HG03558 (cell line): ENCODE data around the gene NDUFA1.
A peak's percentile ranks its signal among the peaks of the same experiment; 100 is the strongest.
"Not testable (repeated sequence)": the region's sequence is repeated elsewhere in the genome, so short reads cannot be mapped to it uniquely, and the experiment has no call there.

Experiments used
- ATAC-seq: cut with Tn5 transposase; IDR thresholded peaks from one replicate; pipeline ENCODE4 v1.9.1; 2021; ENCODE audit warnings: moderate number of reproducible peaks; ENCODE audit not compliant: unreplicated experiment; ENCODE audit errors: extremely low read depth

The NDUFA1 gene

DNA sequence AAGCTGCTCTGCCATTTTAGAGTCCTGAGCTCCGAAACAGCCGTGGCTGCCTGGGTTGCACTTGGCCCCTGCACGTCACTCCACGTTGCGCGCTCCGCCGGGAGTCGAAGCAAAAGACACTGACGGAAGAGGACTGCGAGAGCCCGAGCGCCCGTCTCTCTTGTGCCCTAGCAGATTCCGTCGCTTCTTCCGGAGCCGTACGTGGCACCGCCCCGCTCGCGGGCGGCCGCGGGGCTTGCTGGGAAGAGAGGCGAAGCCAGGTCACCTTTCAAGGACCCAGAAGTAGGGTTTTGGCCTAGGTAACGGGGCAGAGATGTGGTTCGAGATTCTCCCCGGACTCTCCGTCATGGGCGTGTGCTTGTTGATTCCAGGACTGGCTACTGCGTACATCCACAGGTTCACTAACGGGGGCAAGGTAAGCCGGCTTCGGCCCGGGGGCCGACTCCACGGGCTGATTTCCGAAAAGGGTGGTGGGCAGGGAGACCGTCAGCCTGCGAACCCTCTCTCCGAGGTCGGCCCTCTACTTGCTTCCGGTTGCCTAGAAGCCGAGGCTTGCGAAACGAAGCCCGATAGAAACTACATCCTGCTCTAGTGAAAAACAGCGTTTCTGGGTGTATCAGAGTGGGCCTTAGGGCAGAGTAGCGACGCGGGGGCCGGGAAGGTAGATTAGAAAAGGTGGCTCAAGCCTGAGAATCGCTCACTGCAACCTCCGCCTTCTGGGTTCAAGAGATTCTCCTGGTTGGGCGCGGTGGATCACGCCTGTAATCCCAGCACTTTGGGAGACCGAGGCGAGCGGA, at the start of gene NDUFA1, which contains the start of gene RNF113A:
Gene NDUFA1 (plus strand): TSS at position 234 of the 797 bp plus-strand sequence. CDS start 80 bp downstream, at position 314.
Gene RNF113A (minus strand): TSS at position 135 of the 797 bp plus-strand sequence. CDS start 120 bp downstream, at position 15.
- ATAC-seq, result peak; percentile 83

DNA sequence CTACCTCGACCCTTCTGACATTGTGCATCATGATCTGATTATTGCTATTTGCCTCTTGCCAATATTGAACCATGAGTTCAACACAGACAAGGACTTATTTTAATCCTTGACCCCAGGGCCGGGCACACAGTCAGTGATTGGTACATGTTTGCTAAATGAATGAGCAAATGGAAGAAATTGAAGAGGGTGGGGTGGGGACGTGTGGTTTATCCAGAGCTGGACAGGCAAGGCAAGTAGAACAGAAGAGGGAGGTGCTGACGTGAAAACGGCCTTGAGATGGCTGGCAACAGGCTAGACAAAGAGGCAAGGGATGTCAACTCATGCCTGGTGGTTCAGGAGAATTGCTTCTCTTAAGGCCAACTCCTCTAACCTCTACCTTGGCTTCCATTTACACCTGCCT, 47.4 kb upstream of the NDUFA1 start:
- not testable (repeated sequence) for ATAC-seq

DNA sequence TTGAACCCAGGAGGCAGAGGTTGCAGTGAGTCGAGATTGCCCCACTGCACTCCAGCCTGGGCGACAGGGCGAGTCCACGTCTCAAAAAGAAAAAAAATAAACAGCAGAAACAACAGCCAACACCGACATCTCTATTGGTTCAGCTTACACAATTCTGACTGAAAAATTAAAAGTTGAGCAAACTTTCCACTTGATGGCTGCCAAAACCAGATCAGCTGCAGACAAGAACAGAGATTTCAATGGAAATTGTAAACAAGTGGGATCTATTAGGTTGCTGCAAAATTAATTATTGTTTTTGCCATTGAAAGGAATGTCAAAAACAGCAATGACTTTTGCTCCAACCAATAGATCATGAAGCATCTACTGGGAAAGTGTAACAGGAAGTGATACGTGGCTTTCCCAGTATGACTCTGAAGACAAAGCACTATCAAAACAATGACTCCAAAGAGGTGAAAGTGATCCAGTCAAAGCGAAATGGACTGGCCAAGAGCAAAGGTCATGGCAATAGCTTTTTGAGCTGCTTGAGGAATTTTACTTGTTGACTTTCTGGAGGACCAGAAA, 45.2 kb upstream of the NDUFA1 start:
- no peak for ATAC-seq

DNA sequence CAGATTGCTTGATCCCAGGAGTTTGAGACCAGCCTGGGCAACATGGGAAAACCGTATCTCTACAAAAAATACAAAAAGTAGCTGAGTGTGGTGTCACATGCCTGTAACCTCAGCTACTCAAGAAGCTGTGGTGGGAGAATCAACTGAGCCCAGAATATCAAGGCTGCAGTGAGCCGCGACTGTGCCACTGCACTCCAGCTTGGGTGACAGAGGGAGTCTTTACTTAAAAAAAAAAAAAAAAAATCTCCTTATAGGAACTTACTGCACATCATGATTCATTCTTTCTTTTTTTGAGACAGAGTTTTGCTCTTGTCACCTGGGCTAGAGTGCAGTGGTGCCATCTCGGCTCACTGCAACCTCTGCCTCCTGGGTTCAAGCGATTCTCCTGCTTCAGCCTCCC, 43.2 kb upstream of the NDUFA1 start:
- no peak for ATAC-seq

DNA sequence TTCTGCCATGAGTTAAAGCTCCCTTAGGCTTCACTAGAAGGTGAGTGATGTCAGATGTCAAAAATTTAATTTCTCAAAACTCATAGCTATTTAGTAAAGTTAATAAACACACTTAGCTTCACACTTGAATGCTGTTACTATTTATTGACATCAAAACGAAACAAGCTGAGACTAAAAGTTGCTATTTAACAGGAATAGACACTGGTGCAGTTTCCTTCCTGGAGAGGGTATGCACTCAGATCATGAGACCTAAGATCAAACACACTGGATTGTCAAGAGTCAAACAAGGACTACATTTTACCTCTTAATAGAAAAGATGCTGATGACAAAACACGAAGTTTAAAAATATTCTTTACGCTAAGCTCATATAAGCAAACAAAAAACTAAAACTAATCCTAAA, 37.7 kb upstream of the NDUFA1 start:
- no peak for ATAC-seq

DNA sequence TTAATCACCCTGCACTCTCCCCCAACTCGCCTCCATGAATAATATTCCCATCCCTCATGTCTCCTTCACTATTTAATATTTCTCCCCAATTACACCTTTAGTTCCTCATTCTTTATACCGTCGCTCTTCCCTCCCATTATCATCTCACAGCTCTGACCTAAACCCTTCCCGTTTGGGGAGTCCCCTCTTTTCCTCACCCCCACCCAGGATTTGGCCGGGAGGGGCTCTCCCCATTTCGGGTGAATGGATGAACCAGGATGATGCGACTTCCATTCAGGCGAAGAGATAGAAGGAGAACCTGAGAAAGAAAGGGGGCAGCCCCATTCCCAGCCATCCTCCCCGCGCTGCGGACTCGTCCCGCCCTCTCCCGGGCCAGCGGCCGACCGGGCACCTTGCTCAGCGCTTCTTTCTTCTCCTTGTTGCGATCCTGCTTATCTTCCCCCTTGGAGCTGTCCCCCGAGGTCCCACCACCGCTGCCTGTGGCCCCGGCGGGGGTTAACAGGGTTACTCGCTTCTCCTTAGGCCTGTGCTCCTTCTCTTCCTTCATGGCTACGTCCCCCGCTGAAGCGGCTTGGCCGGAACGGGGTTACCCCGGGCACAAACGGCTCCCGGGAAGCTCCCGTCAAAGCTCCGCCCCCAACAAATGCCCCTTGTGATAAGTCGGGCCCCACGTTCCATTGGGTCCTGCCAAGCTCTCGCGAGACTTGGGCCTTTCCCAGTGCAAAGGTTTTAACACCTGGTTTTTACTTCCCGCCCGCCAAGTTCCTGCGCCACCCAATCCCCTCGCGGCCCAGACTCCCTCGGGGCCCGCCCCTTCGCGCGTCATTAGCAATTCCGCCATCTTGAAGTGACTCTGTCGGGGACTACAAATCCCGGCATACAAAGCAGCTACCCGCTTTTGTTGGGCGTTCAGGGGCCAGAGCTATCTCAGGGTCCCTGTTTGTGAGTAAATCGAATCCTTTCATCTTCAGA, 19.0 kb upstream of the NDUFA1 start, which contains the start of gene UPF3B:
Gene UPF3B (minus strand): TSS at position 582 of the 972 bp plus-strand sequence. CDS start 35 bp downstream, at position 547.
- ATAC-seq, result peak; percentile 84

DNA sequence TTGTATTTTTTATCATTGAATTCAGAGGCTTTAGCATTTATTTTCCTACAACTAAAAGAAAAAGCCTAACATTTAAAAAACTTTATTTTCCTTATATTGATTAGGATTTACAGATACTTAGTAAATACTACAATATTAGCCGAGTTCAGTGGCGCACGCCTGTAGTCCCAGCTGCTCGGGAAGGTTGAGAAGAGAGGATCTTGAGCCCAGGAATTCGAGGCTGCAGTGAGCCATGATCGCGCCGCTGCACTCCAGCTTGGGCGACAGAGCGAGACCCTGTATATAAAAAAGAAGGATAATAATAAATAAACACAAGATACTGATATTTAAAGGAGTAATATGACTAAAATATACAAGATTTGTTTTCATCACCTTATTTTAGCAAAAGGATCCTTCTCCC, 18.2 kb upstream of the NDUFA1 start:
- ATAC-seq, result no peak

DNA sequence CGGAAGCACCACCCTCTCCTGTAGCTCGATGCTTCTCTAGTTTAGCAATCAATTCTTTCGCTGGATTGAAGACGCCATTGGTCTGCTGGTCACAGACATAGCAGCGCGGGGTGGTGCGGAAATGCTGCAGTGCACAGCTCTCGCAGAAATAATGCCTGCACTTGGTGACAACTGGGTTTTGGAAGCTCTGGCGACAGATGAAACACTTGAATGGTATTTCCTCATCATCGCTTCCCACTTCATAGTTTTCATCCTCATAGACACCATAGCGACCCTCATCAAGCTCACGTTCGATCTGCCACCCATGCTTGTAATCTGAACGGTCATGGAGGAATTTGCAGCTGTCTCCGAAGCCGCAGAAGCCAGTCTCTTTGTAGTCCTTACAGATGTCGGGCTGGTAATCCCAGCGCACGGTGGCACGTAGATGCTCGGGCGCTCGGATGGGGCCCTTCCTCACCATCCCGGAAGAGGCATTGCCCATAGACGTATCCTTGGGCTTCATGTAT, 953 bp upstream of the NDUFA1 start:
- ATAC-seq, result no peak

DNA sequence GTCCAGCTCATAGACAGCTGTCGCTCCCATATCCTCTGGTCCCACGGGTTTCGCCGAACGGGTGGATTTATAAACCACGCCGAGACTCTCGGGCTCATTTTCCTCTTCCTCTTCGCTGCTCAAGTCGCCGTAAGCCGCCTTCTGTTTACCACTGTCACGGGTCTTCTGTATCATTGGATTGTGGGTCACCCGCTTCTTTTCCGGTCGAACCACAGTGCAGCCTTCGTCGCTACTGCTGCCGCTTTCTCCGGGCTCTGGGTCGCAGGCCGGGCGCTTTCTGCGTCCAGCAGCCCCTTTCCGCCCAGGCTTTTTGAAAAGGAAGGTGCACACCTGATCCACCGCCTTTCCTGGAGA, 410 bp upstream of the NDUFA1 start:
- peak; percentile 11 for ATAC-seq

DNA sequence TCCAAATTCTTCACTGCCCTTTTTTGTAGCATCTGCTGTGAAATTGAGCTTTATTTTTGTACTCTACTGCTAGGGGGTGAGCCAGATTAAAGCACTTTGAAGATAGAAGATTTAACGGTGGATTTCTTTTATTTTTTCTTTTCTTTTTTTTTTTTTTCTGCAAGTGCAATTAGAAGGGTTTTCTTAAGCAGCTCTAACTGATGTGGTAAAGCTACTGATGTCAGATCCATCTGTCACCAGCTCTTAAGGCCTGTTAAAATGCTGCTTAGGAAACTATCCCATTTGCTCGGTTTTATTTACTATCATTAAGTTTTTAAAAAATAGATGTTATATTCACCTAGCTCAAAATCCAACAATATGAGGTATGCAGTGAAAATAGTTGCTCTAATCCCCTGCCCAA, 7.1 kb downstream of the NDUFA1 start:
- no peak for ATAC-seq

DNA sequence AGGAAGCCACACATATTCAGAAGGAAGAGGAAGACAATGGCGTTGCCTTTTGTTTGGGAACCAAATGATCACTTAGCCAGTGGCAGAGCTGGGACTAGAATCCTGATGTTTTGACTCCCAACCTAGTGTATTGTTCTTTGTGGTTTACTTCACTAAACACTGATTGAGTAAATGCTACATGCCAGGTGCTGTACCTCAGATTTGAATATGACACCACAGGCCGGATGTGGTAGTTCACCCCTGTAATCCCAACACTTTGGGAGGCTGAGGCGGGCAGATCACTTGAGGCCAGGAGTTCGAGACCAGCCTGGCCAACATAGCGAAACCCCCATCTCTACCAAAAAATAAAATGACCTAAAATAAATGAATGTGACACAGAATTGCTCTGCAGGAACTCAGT, 8.4 kb downstream of the NDUFA1 start:
- no peak for ATAC-seq

DNA sequence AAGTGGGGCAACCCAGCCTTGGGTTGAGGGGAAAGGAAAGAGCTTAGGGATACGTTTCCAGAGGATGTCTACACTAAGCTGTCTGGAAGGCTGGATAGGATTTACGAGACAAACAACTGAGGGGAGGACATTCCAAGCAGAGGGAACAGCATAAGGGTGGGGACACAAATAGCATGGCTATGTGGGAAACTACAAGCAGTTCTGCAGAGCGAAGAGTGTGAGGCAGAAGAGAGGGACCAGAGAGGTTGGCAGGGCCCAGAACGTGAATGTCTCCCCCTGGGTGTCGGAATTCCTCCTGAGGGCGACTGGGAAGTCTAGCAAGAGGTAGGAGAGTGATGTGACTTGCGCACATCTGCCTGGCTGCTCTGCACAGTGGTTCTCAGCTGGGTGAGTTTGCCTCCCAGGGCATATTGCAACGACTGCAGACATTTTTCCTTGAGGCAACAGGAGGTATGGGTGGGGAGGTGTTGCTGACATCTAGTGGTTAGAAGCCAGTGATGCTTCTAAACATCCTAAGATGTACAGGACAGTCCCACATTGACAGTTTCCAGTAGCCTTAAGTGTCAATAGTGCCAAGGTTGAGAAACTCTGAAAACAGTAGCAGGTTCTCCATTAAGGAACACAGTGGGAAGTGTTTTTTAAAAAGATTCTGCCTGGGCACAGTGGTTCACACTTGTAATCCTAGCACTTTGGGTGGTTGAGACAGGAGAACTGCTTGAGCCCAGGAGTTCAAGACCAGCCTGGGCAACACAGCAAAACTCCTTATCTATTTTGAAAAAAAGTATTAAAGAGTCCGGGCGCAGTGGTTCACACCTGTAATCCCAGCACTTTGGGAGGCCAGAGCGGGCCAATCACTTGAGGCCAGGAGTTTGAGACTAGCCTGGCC, 9.2 kb downstream of the NDUFA1 start:
- peak; percentile 73 for ATAC-seq

DNA sequence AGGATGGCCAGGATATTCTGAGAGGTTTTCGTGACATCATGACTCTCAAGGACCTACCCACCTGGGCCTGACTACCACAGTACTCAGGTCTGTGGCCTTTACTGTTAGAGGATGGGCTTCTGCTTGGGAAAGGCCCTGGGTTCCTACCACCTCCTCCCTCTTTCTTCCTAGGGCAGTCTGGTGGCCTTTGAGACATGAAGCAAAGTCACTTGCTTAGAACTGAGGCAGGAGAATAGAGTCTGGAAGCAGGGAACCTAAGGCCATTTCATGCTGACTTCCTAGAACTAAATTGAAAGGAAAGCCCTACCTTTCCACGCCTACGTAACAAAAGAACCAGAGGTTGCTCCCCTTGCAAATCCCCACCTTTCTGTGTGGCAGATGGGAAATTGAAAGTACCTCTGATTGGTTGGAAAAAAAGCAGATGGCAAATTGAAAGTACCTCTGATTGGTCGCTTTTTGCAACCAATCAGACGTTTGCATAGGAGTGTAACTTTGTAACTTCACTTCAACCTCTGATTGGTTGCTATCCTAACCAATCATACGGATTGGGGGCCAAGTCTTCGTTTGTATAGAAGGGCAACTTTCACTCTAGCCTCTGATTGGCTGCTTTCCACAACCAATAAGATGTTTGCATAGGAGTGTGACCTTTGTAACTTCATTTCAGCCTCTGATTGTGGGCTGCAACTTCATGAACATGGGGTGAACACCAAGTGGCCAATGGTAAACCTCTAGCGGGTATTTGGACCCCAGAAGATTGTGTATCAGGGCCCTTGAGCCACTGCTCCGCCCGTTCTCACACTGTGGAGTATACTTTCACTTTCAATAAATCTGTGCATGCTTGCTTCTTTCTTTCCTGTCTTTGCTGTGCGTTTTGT, 14.2 kb downstream of the NDUFA1 start:
- no peak for ATAC-seq

DNA sequence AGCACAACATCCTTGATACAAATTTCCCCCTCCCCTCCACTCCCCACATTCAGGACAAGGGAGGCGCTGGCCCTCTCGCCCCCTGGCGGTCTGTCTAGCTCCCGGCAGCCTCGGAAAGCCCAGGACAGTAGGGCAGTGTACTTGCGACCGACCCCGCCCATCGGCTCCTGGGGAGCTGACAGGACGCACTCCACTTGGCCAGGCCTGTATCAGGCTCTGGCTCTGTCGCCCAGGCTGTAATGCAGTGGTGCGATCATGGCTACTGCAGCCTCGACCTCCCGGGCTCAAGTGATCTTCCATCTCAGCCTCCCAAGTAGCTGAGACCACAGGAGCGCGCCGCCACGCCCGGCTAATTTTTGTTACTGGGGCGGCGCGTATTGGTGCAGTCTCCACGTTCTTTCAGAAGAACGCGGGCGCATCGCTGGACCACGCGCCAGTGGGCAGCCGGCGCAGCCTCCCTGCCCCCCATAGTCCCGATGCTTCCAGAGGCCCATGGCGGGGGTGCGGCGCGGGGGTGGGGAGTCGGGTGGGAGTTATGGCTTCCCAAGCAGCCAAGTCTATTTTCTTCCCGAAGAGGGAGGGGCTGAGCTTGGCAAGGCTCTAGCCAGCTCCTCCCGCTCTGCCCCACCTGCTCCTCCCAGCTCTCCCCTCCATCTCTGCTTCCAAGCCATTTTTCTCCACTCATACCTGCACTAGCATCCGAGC, 16.2 kb downstream of the NDUFA1 start:
- ATAC-seq, result no peak

DNA sequence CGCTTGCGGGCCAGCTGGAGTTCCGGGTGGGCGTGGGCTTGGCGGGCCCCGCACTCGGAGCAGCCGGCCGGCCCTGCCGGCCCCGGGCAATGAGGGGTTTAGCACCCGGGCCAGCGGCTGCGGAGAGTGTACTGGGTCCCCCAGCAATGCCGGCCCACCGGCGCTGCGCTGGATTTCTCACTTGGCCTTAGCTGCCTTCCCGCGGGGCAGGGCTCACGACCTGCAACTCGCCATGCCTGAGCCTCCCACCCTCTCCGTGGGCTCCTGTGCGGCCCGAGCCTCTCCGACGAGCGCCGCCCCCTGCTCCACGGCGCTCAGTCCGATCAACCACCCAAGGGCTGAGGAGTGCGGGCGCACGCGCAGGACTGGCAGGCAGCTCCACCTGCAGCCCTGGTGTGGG, 19.0 kb downstream of the NDUFA1 start:
- not testable (repeated sequence) for ATAC-seq

DNA sequence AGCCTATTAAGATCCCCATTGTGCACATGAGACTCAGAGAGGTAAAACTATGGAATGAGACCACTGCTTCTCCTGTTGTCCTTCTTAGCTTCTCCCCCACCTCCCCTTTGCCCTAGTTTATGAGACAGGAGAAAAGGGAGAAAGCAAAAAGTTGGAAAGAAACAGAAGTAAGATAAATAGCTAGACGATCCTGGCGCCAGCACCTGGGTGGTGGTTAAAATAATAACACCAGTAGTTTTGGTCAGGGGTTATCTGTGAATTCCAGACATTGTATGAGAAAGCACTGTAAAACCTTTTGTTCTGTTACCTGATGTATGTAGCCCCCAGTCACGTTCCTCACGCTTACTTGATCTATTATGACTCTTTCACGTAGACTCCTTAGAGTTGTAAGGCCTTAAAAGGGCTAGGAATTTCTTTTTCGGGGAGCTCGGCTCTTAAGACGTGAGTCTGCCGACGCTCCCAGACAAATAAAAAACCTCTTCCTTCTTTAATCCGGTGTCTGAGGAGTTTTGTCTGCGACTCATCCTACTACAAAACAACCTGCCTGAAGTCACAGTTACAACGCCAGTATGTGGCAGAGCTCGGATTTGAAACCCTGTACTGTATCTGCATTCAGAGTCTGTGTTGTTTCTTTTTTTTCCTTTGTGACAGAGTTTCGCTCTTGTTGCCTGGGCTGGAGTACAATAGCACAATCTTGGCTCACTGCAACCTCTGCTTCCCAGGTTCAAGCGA, 20.5 kb downstream of the NDUFA1 start:
- ATAC-seq, result not testable (repeated sequence)

DNA sequence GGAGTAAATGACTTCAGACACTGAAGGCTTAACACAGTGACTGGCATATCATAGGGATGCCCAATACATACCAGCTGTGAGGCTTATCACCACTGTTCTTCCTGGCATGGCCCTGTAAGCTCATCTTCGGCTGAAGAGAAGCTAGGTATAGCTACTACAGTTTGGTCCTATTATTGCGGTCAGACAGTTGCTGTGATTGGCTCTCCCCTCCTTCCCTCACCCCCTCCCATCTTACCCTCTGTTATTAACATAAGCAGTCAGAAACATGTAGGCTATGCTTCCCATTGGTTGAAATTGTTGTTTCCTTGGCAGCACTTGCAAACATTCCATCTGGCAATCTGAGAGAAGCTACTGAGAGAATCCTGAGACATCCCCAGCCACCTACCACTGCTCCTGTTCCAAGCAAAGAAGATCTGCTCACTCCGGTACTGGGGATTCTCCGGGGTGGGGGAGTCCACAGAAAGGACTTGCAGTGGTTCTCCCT, 24.3 kb downstream of the NDUFA1 start, which contains the start of gene AKAP14:
Gene AKAP14 (plus strand): TSS at position 51 of the 484 bp plus-strand sequence. CDS start 7,331 bp downstream, outside the sequence.
- no peak for ATAC-seq
